Prostate gland (tissue), 2 donors: Measurements from ENCODE around the gene SLC17A9. TPM values are rescaled to one million over a fixed set of nuclear protein-coding genes. Genes with fewer than 3 reads are reported as not detected.
A peak's percentile ranks its signal among the peaks of the same experiment; 100 is the strongest.

Source experiments
- DNase-seq: peaks from one replicate; pipeline ENCODE4 v3.0.0-alpha.2; 2019; ENCODE audit warnings: low spot score
- H3K27ac ChIP-seq, 2 donors: fragments of 200-600 bp; sonication (generic); 2 replicates each; pipeline ENCODE4 v1.5.1; 2017 to 2019
- H3K27me3 ChIP-seq: fragments of 200-600 bp; sonication (generic); replicated peaks from 2 replicates; pipeline ENCODE4 v1.5.1; 2019; ENCODE audit not compliant: insufficient read depth
- H3K36me3 ChIP-seq, 2 donors: fragments of 200-600 bp; sonication (generic); 1 replicate in 1 of 2; 2 replicates in 1 of 2; pipeline versions ENCODE4 v1.5.1 to v1.8.1; 2017 to 2019
- H3K4me1 ChIP-seq: fragments of 200-600 bp; sonication (generic); replicated peaks from 2 replicates; pipeline ENCODE4 v1.5.1; 2019
- H3K4me3 ChIP-seq, 2 donors: fragments of 200-600 bp; sonication (generic); 2 replicates each; pipeline ENCODE4 v1.5.1; 2017 to 2019
- H3K9me3 ChIP-seq: fragments of 200-600 bp; sonication (generic); 2 replicates; pipeline ENCODE4 v1.5.1; 2017
- CTCF ChIP-seq, 4 experiments: fragments of 200-600 bp in 2 of 4; fragments of 450-650 bp in 2 of 4; sonication (generic) in 2 of 4; IDR thresholded peaks; 1 replicate in 3 of 4; 2 replicates in 1 of 4; pipeline ENCODE4 v1.5.1; 2016 to 2019; ENCODE audit warnings: antibody characterized with exemption in 4 of 4, mild to moderate bottlenecking in 2 of 4, moderate library complexity in 2 of 4
- POLR2A ChIP-seq: fragments of 450-650 bp; IDR thresholded peaks from one replicate; pipeline ENCODE4 v1.6.1; 2016; ENCODE audit warnings: antibody characterized with exemption, mild to moderate bottlenecking
- POLR2AphosphoS5 ChIP-seq: sonication (generic); formaldehyde crosslinking; IDR thresholded peaks from one replicate; pipeline ENCODE4 v1.6.1; 2017; ENCODE audit warnings: antibody characterized with exemption
- WGBS: methylation state at CpG from one replicate; pipeline ENCODE4 v1.1.5; 2018; 5-methylcytosine and 5-hydroxymethylcytosine counted together
- intact Hi-C: fragments of 100-400 bp; cut with DNase I; formaldehyde crosslinking; loops from one replicate; pipeline ENCODE4 v1.14.2; 2022
- total RNA-seq, 2 donors: library from RNA; depleted of rRNA; stranded (reverse); fragments of >200 nt; gene quantifications; one replicate each; pipeline ENCODE4 v1.1.0, GENCODE V29; 2016

SLC17A9 gene
- total RNA-seq, 2 donors from 2014 or later: 0.41 to 3.5 TPM

GRCh38 chr20:62935204-62935967, 17.1 kb upstream of the SLC17A9 start:
- intact Hi-C loops: no loop called here

GRCh38 chr20:62935968-62936585, 16.4 kb upstream of the SLC17A9 start:
- TF ChIP-seq POLR2A: no peak
- no peak for TF ChIP-seq POLR2AphosphoS5
- TF ChIP-seq CTCF (IDR thresholded peaks at IDR 0.05): no peak
- H3K36me3 ChIP-seq: no peaks in the 10 kb centered on the region
- H3K9me3 ChIP-seq: no peaks in the 10 kb centered on the region
- no peaks in the 10 kb centered on the region for H3K27me3 ChIP-seq
- H3K4me1 ChIP-seq: peaks cover 20% of the 10 kb centered on the region
- DNase-seq: no peak
- 83% methylated on average over 22 of the region's 22 CpGs for WGBS
- intact Hi-C loops: no loop called here
- H3K4me3 ChIP-seq: peak overlapping the region in 1 of 2 donors; percentile 94
- H3K27ac ChIP-seq: no peak overlapping the region

More at GRCh38 chr20:62935204-62935967, 17.1 kb upstream of the SLC17A9 start:
- no peak for TF ChIP-seq POLR2A
- TF ChIP-seq POLR2AphosphoS5: no peak
- no peak for TF ChIP-seq CTCF (IDR thresholded peaks at IDR 0.05)
- no peak overlapping the region for H3K4me3 ChIP-seq
- H3K27ac ChIP-seq: no peak overlapping the region
- DNase-seq: no peak
- 81% methylated on average over 12 of the region's 12 CpGs for WGBS
- H3K36me3 ChIP-seq: no peaks in the 10 kb centered on the region
- no peaks in the 10 kb centered on the region for H3K9me3 ChIP-seq
- no peaks in the 10 kb centered on the region for H3K27me3 ChIP-seq
- peaks cover 13% of the 10 kb centered on the region for H3K4me1 ChIP-seq

- Histone ChIP-seq H3K27me3 (no peaks in the 10 kb centered on the region), H3K4me1 (peaks cover 22% of the 10 kb centered on the region), H3K27ac (peak overlapping the region; percentile 84 to 95), H3K36me3 (no peaks in the 10 kb centered on the region), H3K9me3 (no peaks in the 10 kb centered on the region), H3K4me3 (peak overlapping the region; percentile 71 to 94)
- under 1% methylated on average over 46 of the region's 92 CpGs for WGBS
- intact Hi-C loops: no loop called here
- DNase-seq: peak; percentile 96
- TF ChIP-seq POLR2AphosphoS5 (peak; percentile 97), CTCF (IDR thresholded peaks at IDR 0.05) (peak in 1 of 4 experiments; percentile 17), POLR2A (peak; percentile 86)
These were observed 15.0 kb upstream of the SLC17A9 start for GRCh38 chr20:62937268-62938104.

DNA sequence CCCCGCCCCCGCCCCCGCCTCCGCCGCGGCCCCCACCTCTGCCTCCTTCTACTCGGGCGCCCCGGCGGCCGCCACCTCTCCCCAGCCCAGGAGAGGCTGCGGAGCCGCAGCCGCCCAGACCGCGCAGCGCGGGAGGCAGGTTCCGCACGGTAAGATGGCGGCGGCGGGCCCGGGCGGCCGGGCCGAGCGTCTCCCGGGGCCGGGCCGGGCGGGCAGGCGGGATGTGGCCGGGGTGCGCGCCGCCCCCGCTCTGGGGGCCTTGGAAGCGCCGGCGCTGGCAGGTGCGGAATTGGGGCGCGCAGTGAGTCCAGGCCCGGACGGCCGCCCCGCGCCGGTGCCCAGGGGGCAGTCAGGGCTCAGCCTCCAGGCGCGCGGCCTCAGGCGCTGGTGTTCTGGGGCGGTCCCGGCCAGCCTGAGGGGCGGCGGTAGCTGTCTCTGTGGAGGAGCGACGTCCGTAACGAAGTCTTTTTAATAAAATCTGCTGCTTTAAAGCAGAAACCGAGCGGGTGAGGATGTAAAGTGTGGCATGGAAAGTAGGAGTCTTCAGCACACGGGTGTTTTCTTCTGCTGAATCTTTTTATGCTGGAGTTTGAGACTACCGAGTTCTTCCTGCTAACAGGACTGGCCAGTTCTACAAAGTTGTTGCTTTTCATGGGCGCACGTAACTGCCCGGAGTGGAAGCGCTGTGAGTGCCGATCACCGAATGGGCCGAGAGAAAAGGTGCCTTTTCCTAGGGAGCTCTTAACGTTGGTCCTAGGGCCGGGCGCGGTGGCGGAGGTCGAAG, 14.2 kb upstream of the SLC17A9 start, which contains the start of gene GID8:
Gene GID8, plus strand, starts transcription at position 43 of the 784 bp plus-strand sequence. CDS start 3,356 bp downstream, outside the sequence.
- Histone ChIP-seq H3K9me3 (no peaks in the 10 kb centered on the region), H3K4me1 (peaks cover 22% of the 10 kb centered on the region), H3K27ac (peak within 1 kb of the TSS; percentile 84 to 95), H3K36me3 (peaks cover 0 to under 1% of the 10 kb centered on the region in 2 donors), H3K27me3 (no peaks in the 10 kb centered on the region), H3K4me3 (peak within 1 kb of the TSS; percentile 71 to 94)
- TF ChIP-seq CTCF (IDR thresholded peaks at IDR 0.05): no peak
- no peak for TF ChIP-seq POLR2A
- no peak for TF ChIP-seq POLR2AphosphoS5
- under 1% methylated on average over 48 of the region's 79 CpGs for WGBS
- intact Hi-C loops: no loop called here
- peak; percentile 22 for DNase-seq
